Measurements from ENCODE around the gene KCNQ1. TPM values are rescaled to one million over a fixed set of nuclear protein-coding genes. Genes with fewer than 3 reads are reported as not detected.

The KCNQ1 gene
- total RNA-seq, 4 donors from 2014 or later, result 0.89 to 2.2 (median 1.3) TPM

GRCh38 chr11:2807025-2807681 is 362.3 kb downstream of the KCNQ1 start:
- Histone ChIP-seq H3K27ac (no peak overlapping the region), H3K4me1 (peaks cover 24% of the 10 kb centered on the region), H3K27me3 (peaks cover 5% of the 10 kb centered on the region), H3K36me3 (no peaks in the 10 kb centered on the region), H3K4me3 (peak overlapping the region; percentile 10), H3K9me3 (no peaks in the 10 kb centered on the region)
- 38% methylated on average over 35 of the region's 39 CpGs for WGBS
- DNase-seq (ENCODE audit: low spot score in 2 of 2), result peak; percentile 84 to 87
- TF ChIP-seq CTCF (IDR thresholded peaks at IDR 0.05) (no peak), EP300 (IDR thresholded peaks at IDR 0.05) (no peak), POLR2A (IDR thresholded peaks at IDR 0.05) (no peak), POLR2AphosphoS5 (IDR thresholded peaks at IDR 0.05) (no peak)

- Histone ChIP-seq H3K27me3 (peaks cover 9% of the 10 kb centered on the region), H3K4me3 (no peak overlapping the region), H3K27ac (no peak overlapping the region), H3K36me3 (no peaks in the 10 kb centered on the region), H3K4me1 (peaks cover 30% of the 10 kb centered on the region), H3K9me3 (no peaks in the 10 kb centered on the region)
- WGBS, result 77% methylated on average over 9 of the region's 11 CpGs
- DNase-seq (ENCODE audit: low spot score in 2 of 2), result peak; percentile 58 to 76
- no peak for TF ChIP-seq EP300 (IDR thresholded peaks at IDR 0.05)
- no peak for TF ChIP-seq POLR2AphosphoS5 (IDR thresholded peaks at IDR 0.05)
- TF ChIP-seq CTCF (IDR thresholded peaks at IDR 0.05), result no peak
- no peak for TF ChIP-seq POLR2A (IDR thresholded peaks at IDR 0.05)
Measured at GRCh38 chr11:2807801-2808241, 363.0 kb downstream of the KCNQ1 start.

- no peaks in the 10 kb centered on the region for H3K9me3 ChIP-seq
- TF ChIP-seq POLR2AphosphoS5 (IDR thresholded peaks at IDR 0.05) (no peak), CTCF (IDR thresholded peaks at IDR 0.05) (no peak), EP300 (IDR thresholded peaks at IDR 0.05) (no peak)
- no peak overlapping the region for H3K4me3 ChIP-seq
- 77% methylated on average over 15 of the region's 15 CpGs for WGBS
- no peak overlapping the region for H3K27ac ChIP-seq
- peak; percentile 33 to 53 for DNase-seq (ENCODE audit: low spot score in 2 of 2)
- no peaks in the 10 kb centered on the region for H3K36me3 ChIP-seq
- peaks cover 10% of the 10 kb centered on the region for H3K27me3 ChIP-seq
- H3K4me1 ChIP-seq, result peaks cover 32% of the 10 kb centered on the region
Measured at GRCh38 chr11:2808850-2809846, 364.3 kb downstream of the KCNQ1 start.

GRCh38 chr11:2809854-2810253 is 365.0 kb downstream of the KCNQ1 start:
- 94% methylated on average over 1 of the region's 1 CpG for WGBS
- peaks cover 32% of the 10 kb centered on the region for H3K4me1 ChIP-seq

More at GRCh38 chr11:2809854-2810253, 365.0 kb downstream of the KCNQ1 start:
- H3K27me3 ChIP-seq, result peaks cover 10% of the 10 kb centered on the region
- no peaks in the 10 kb centered on the region for H3K36me3 ChIP-seq
- H3K9me3 ChIP-seq, result no peaks in the 10 kb centered on the region
- no peak for DNase-seq (ENCODE audit: low spot score in 2 of 2)
- H3K4me3 ChIP-seq, result no peak overlapping the region
- no peak overlapping the region for H3K27ac ChIP-seq
- no peak for TF ChIP-seq CTCF (IDR thresholded peaks at IDR 0.05)
- no peak for TF ChIP-seq POLR2AphosphoS5 (IDR thresholded peaks at IDR 0.05)
- no peak for TF ChIP-seq POLR2A (IDR thresholded peaks at IDR 0.05)
- TF ChIP-seq EP300 (IDR thresholded peaks at IDR 0.05), result no peak
